Ovary (tissue), 3 donors: ENCODE results near the gene CNPY2.

Experiments
- EP300 ChIP-seq: sonication (generic); formaldehyde crosslinking; IDR thresholded peaks from one replicate; pipeline ENCODE4 v1.6.1; 2017; ENCODE audit warnings: antibody characterized with exemption
- POLR2A ChIP-seq: fragments of 450-650 bp; IDR thresholded peaks from one replicate; pipeline ENCODE4 v1.6.1; 2017; ENCODE audit warnings: antibody characterized with exemption, mild to moderate bottlenecking, moderate library complexity
- TF ChIP-seq, protein P1 (sequence below), 3 donors: fragments of 450-650 bp in 2 of 3; fragments of 200-600 bp in 1 of 3; IDR thresholded peaks; one replicate each; pipeline versions ENCODE4 v1.5.1 to v1.8.0; 2016 to 2022; ENCODE audit warnings: antibody characterized with exemption in 3 of 3, mild to moderate bottlenecking in 1 of 3
- donor health status: DM: no; HTN: no; CAD: no.

- TF ChIP-seq, protein P1, sequence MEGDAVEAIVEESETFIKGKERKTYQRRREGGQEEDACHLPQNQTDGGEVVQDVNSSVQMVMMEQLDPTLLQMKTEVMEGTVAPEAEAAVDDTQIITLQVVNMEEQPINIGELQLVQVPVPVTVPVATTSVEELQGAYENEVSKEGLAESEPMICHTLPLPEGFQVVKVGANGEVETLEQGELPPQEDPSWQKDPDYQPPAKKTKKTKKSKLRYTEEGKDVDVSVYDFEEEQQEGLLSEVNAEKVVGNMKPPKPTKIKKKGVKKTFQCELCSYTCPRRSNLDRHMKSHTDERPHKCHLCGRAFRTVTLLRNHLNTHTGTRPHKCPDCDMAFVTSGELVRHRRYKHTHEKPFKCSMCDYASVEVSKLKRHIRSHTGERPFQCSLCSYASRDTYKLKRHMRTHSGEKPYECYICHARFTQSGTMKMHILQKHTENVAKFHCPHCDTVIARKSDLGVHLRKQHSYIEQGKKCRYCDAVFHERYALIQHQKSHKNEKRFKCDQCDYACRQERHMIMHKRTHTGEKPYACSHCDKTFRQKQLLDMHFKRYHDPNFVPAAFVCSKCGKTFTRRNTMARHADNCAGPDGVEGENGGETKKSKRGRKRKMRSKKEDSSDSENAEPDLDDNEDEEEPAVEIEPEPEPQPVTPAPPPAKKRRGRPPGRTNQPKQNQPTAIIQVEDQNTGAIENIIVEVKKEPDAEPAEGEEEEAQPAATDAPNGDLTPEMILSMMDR (IDR thresholded peaks at IDR 0.05) = no peak
- TF ChIP-seq EP300 = no peak
- TF ChIP-seq POLR2A = no peak
Observed at GRCh38 chr12:56288705-56289387, 26.9 kb downstream of the CNPY2 start.
